Lung (tissue), 12 donors: Measurements from ENCODE around the gene CEP68. TPM values are rescaled to one million over a fixed set of nuclear protein-coding genes. Genes with fewer than 3 reads are reported as not detected.
A peak's percentile ranks its signal among the peaks of the same experiment; 100 is the strongest.

ENCODE experiments used
- ATAC-seq: fragments of 200-7000 bp; cut with Tn5 transposase; one replicate; pipeline ENCODE4 v1.9.1; 2020; ENCODE audit warnings: moderate number of reproducible peaks; ENCODE audit not compliant: insufficient read depth, low FRiP score
- DNase-seq, 3 donors: peaks; one replicate each; pipeline ENCODE4 v3.0.0-alpha.2; 2013 to 2017
- H3K27ac ChIP-seq, 2 donors: one replicate each; pipeline ENCODE4 v1.5.1; 2013; ENCODE audit warnings: mild to moderate bottlenecking in 2 of 2, moderate library complexity in 2 of 2, control low read depth in 1 of 2, inconsistent platforms in 1 of 2, low read depth in 1 of 2, low read length in 1 of 2
- H3K27me3 ChIP-seq, 3 donors: one replicate each; pipeline ENCODE4 v1.5.1; 2013; ENCODE audit warnings: low read length in 2 of 3; ENCODE audit not compliant: control insufficient read depth in 3 of 3, insufficient read depth in 3 of 3
- H3K36me3 ChIP-seq, 4 donors: one replicate each; pipeline ENCODE4 v1.5.1; 2013; ENCODE audit warnings: low read length in 4 of 4, mild to moderate bottlenecking in 1 of 4, moderate library complexity in 1 of 4; ENCODE audit not compliant: control insufficient read depth in 4 of 4, insufficient read depth in 4 of 4
- H3K4me1 ChIP-seq, 5 donors: one replicate each; pipeline ENCODE4 v1.5.1; 2013; ENCODE audit warnings: low read length in 5 of 5, mild to moderate bottlenecking in 2 of 5, moderate library complexity in 1 of 5; ENCODE audit not compliant: control insufficient read depth in 5 of 5, insufficient read depth in 5 of 5
- H3K4me3 ChIP-seq: one replicate; pipeline ENCODE4 v1.5.1; 2013; ENCODE audit warnings: mild to moderate bottlenecking, control low read depth, moderate library complexity
- H3K9ac ChIP-seq, 2 donors: one replicate each; pipeline ENCODE4 v1.5.1; 2013; ENCODE audit warnings: low read length in 2 of 2, control low read depth in 1 of 2; ENCODE audit not compliant: insufficient read depth in 1 of 2
- H3K9me3 ChIP-seq, 4 donors: one replicate each; pipeline ENCODE4 v1.5.1; 2013; ENCODE audit warnings: low read length in 3 of 4, mild to moderate bottlenecking in 1 of 4, moderate library complexity in 1 of 4; ENCODE audit not compliant: control insufficient read depth in 4 of 4, insufficient read depth in 3 of 4
- CTCF ChIP-seq: IDR thresholded peaks from 2 replicates; pipeline ENCODE4 v1.5.1; 2012; ENCODE audit warnings: mild to moderate bottlenecking; ENCODE audit errors: control extremely low read depth, extremely low read depth
- WGBS, 2 donors: extraction: QIAGEN DNeasy Blood & Tissue Kit; methylation state at CpG; one replicate each; pipeline ENCODE4 v1.1.7; 2013; 5-methylcytosine and 5-hydroxymethylcytosine counted together
- polyA plus RNA-seq, 2 donors: library from polyadenylated mRNA; stranded (reverse); fragments of 200-250 nt; gene quantifications; one replicate each; pipeline ENCODE4 v1.2.1, GENCODE V29; 2013
- total RNA-seq, 2 donors: library from RNA; depleted of rRNA in 1 of 2; stranded (reverse); fragments of >200 nt in 1 of 2; gene quantifications; one replicate each; pipeline ENCODE4 v1.2.1, GENCODE V29; 2014 to 2021
- donor health status: control.
- donor health status: control.
- donor health status: Bipolar disorder and iron deficiency.
- donor health status: healthy.
- donor health status: DM: yes; HTN: yes; CAD: no.

CEP68 gene
- total and polyA plus RNA-seq, 4 donors, result 3.5 to 28.9 (median 8.8) TPM

- ATAC-seq (no peak), DNase-seq (no peak)
- peaks cover 0 to 13% (median 5%) of the 10 kb centered on the region in 5 donors for H3K4me1 ChIP-seq
- no peak overlapping the region for H3K9ac ChIP-seq
- no peak overlapping the region for H3K27ac ChIP-seq
- no peaks in the 10 kb centered on the region for H3K27me3 ChIP-seq
- H3K36me3 ChIP-seq, result no peaks in the 10 kb centered on the region
- TF ChIP-seq CTCF, result no peak
- H3K9me3 ChIP-seq, result no peaks in the 10 kb centered on the region
- WGBS, 2 donors, result 8% methylated on average over 1 of the region's 1 CpG
- H3K4me3 ChIP-seq, result no peak overlapping the region
Observed at GRCh38 chr2:65053199-65053598, 3.0 kb upstream of the CEP68 start.

- TF ChIP-seq CTCF, result no peak
- DNase-seq (no peak), ATAC-seq (no peak)
- WGBS, 2 donors, result 79 to 85% methylated on average over 4 of the region's 4 CpGs
- H3K36me3 ChIP-seq, result peaks cover 0 to 3% (median 0%) of the 10 kb centered on the region in 4 donors
- no peak overlapping the region for H3K4me3 ChIP-seq
- no peaks in the 10 kb centered on the region for H3K9me3 ChIP-seq
- no peaks in the 10 kb centered on the region for H3K27me3 ChIP-seq
- H3K27ac ChIP-seq, result no peak overlapping the region
- H3K4me1 ChIP-seq, result peaks cover 4 to 23% (median 5%) of the 10 kb centered on the region in 5 donors
- peak overlapping the region in 1 of 2 donors; percentile 32 for H3K9ac ChIP-seq
Observed at GRCh38 chr2:65054749-65055421, 1.3 kb upstream of the CEP68 start.

GRCh38 chr2:65055422-65056214 lies 598 bp upstream of the CEP68 start:
- WGBS, 2 donors, result 5 to 8% methylated on average over 42 of the region's 42 CpGs
- Histone ChIP-seq H3K27me3 (no peaks in the 10 kb centered on the region), H3K4me3 (peak overlapping the region; percentile 96), H3K4me1 (peaks cover 4 to 23% (median 5%) of the 10 kb centered on the region in 5 donors), H3K9me3 (no peaks in the 10 kb centered on the region), H3K9ac (peak overlapping the region in 1 of 2 donors; percentile 32), H3K27ac (peak overlapping the region; percentile 6 to 91), H3K36me3 (peaks cover 0 to 3% (median 0%) of the 10 kb centered on the region in 4 donors)
- DNase-seq, result no peak
- peak; percentile 12 for ATAC-seq
- TF ChIP-seq CTCF, result no peak
